ENCODE measurements around the gene MCTP1. TPM values are rescaled to one million over a fixed set of nuclear protein-coding genes. Genes with fewer than 3 reads are reported as not detected.

MCTP1 gene
- total and polyA plus RNA-seq, 10 of the 15 experiments (the other 5 are each of a cell fraction or from before 2014, with no cell fraction given) = 12.6 to 45.9 (median 18.8) TPM

DNA sequence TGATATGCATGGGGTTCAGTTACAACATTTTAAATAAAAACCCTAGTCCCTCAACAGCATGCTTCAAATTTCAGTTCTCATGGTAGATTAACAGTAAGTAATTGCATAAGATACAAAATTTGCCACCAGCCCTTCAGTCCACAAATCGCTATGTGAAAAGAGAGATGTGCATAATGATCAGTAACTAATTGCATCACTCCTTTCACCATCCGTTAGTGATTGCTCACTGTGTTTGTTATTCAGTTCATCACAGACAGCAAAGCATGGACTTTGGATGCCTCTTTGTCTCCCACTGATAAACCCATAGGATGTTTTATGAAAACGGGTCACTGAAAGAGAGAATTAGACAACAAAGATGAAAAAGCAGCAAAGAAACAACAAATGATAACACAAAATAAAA is 103.2 kb downstream of the MCTP1 start (continued):
- TF ChIP-seq ETV6 (conservative IDR thresholded peaks at IDR 0.05 in 1 of 2, IDR thresholded peaks at IDR 0.05 in 1 of 2; ENCODE audit: borderline replicate concordance in 1 of 2, low read depth in 1 of 2) = no peak
- no peak for TF ChIP-seq EP300 (IDR thresholded peaks at IDR 0.05; ENCODE audit: borderline replicate concordance in 1 of 2, control insufficient read depth in 1 of 2, low read depth in 2 of 2, low read length in 2 of 2)
- no peak for TF ChIP-seq RBBP5 (conservative IDR thresholded peaks at IDR 0.05)
- TF ChIP-seq E2F8 (IDR thresholded peaks at IDR 0.05; ENCODE audit: low read depth, partially characterized antibody) = no peak
- TF ChIP-seq SREBF1 (IDR thresholded peaks at IDR 0.05; ENCODE audit: low read length) = no peak
- no peak for TF ChIP-seq RAD51 (IDR thresholded peaks at IDR 0.05)
- no peak for TF ChIP-seq ZNF274 (IDR thresholded peaks at IDR 0.05; ENCODE audit: insufficient read depth, insufficient read length)
- TF ChIP-seq SKIL (IDR thresholded peaks at IDR 0.05; ENCODE audit: low read depth, poor library complexity, severe bottlenecking) = no peak

All from GM12878 (cell line).